ENCODE results near the gene PFDN2. TPM values are rescaled to one million over a fixed set of nuclear protein-coding genes. Genes with fewer than 3 reads are reported as not detected.

PFDN2 gene
- total and polyA plus RNA-seq, 2 experiments from 2014 or later = 103 to 137 TPM

GRCh38 chr1:161096015-161096414 lies 21.8 kb downstream of the PFDN2 start:
- DNase-seq (ENCODE audit: low read depth in 1 of 2, low spot score in 1 of 2) = no peak
- Histone ChIP-seq H3K9me3 (ENCODE audit: low read depth) (no peaks in the 10 kb centered on the region), H3K27ac (no peak overlapping the region), H3K4me3 (no peak overlapping the region), H3K36me3 (peaks cover 3% of the 10 kb centered on the region), H3K27me3 (peaks cover 3% of the 10 kb centered on the region), H3K4me1 (ENCODE audit: low read depth) (peaks cover 3% of the 10 kb centered on the region)
- TF ChIP-seq CTCF (IDR thresholded peaks at IDR 0.05; ENCODE audit: low read depth, low read length) = no peak

DNA sequence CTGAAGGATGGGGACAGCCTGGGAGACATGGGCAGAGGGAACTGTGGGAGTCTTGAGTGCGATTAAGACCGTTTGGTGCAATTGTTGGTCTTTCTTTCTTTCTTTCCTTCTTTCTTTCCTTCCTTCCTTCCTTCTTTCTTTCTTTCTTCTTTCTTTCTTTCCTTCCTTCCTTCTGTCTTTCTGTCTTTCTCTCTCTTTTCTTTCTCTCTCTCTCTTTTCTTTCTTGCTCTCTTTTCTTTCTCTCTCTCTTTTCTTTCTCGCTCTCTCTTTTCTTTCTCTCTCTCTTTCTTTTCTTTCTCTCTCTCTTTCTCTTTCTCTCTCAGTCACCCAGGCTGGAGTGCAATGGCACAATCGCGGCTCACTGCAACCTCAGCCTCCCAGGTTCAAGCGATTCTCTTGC lies 22.6 kb downstream of the PFDN2 start:
- no peak overlapping the region for H3K27ac ChIP-seq
- no peaks in the 10 kb centered on the region for H3K9me3 ChIP-seq (ENCODE audit: low read depth)
- no peaks in the 10 kb centered on the region for H3K36me3 ChIP-seq
- DNase-seq (ENCODE audit: low read depth in 1 of 2, low spot score in 1 of 2) = no peak
- peaks cover 3% of the 10 kb centered on the region for H3K4me1 ChIP-seq (ENCODE audit: low read depth)
- no peak overlapping the region for H3K4me3 ChIP-seq
- H3K27me3 ChIP-seq = peaks cover 3% of the 10 kb centered on the region
- no peak for TF ChIP-seq CTCF (IDR thresholded peaks at IDR 0.05; ENCODE audit: low read depth, low read length)

GRCh38 chr1:161094481-161094880 lies 23.4 kb downstream of the PFDN2 start:
- Histone ChIP-seq H3K4me1 (ENCODE audit: low read depth) (peaks cover 3% of the 10 kb centered on the region), H3K9me3 (ENCODE audit: low read depth) (no peaks in the 10 kb centered on the region), H3K27me3 (peaks cover 3% of the 10 kb centered on the region), H3K4me3 (no peak overlapping the region), H3K27ac (no peak overlapping the region), H3K36me3 (no peaks in the 10 kb centered on the region)
- no peak for DNase-seq (ENCODE audit: low read depth in 1 of 2, low spot score in 1 of 2)
- TF ChIP-seq CTCF (IDR thresholded peaks at IDR 0.05; ENCODE audit: low read depth, low read length) = no peak

- Histone ChIP-seq H3K4me3 (no peak overlapping the region), H3K27me3 (peaks cover 3% of the 10 kb centered on the region), H3K4me1 (ENCODE audit: low read depth) (peaks cover 3% of the 10 kb centered on the region), H3K27ac (no peak overlapping the region), H3K36me3 (no peaks in the 10 kb centered on the region), H3K9me3 (ENCODE audit: low read depth) (no peaks in the 10 kb centered on the region)
- no peak for TF ChIP-seq CTCF (IDR thresholded peaks at IDR 0.05; ENCODE audit: low read depth, low read length)
- no peak for DNase-seq (ENCODE audit: low read depth in 1 of 2, low spot score in 1 of 2)
Measured at GRCh38 chr1:161092621-161093028, 25.2 kb downstream of the PFDN2 start.

- no peak for TF ChIP-seq CTCF (IDR thresholded peaks at IDR 0.05; ENCODE audit: low read depth, low read length)
- Histone ChIP-seq H3K9me3 (ENCODE audit: low read depth) (no peaks in the 10 kb centered on the region), H3K4me1 (ENCODE audit: low read depth) (no peaks in the 10 kb centered on the region), H3K27ac (no peak overlapping the region), H3K4me3 (no peak overlapping the region), H3K27me3 (peaks cover 3% of the 10 kb centered on the region), H3K36me3 (no peaks in the 10 kb centered on the region)
- DNase-seq (ENCODE audit: low read depth in 1 of 2, low spot score in 1 of 2) = peak in 1 of 2 donors; percentile 36
Measured at GRCh38 chr1:161091796-161092507, 25.9 kb downstream of the PFDN2 start.
